ENCODE measurements around the gene EFCAB14. TPM values are rescaled to one million over a fixed set of nuclear protein-coding genes. Genes with fewer than 3 reads are reported as not detected.
A peak's percentile ranks its signal among the peaks of the same experiment; 100 is the strongest.

Gene EFCAB14
- total RNA-seq, 1 experiment from 2014 or later: 86.8 TPM

DNA sequence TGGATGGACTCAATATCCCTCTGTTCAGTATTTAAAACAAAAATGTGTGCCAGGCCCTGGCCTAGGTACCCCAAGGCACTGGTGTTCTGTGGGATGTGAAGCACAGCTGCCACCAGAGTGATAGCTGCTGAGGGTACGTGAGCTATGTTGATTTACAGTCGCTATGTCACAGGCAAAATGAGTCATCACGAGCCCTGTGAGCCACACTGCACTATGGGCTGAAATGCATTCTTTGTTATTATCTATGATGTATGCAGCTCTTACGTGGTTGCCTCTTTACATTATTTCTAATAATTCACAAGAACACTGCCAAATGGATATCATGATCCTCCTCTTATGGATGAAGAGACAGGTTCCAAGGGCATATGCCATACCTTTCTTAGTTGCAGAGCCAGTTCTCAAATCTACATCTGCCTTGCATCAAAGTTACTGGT is 45.1 kb downstream of the EFCAB14 start:
- H3K36me3 ChIP-seq (ENCODE audit: control insufficient read depth, insufficient read depth, low read length): peaks cover 20% of the 10 kb centered on the region
- BruUV-seq (replicated peaks): no TSS peak
- DNase-seq (ENCODE audit: low read depth, low spot score) (no peak), ATAC-seq (0 out of 2 replicates have a peak, but pooled peaks have one; percentile 31)
- TF ChIP-seq SIN3A (IDR thresholded peaks at IDR 0.05; ENCODE audit: borderline replicate concordance, insufficient read depth, low read depth, low read length) (no peak), REST (IDR thresholded peaks at IDR 0.05; ENCODE audit: insufficient read depth in 1 of 2, low read depth in 2 of 2, low read length in 1 of 2) (no peak), TCF7L2 (IDR thresholded peaks at IDR 0.05; ENCODE audit: low read depth, low read length) (no peak), POLR2AphosphoS5 (IDR thresholded peaks at IDR 0.05; ENCODE audit: low read depth, low read length) (no peak)
- TF ChIP-seq, protein P1, sequence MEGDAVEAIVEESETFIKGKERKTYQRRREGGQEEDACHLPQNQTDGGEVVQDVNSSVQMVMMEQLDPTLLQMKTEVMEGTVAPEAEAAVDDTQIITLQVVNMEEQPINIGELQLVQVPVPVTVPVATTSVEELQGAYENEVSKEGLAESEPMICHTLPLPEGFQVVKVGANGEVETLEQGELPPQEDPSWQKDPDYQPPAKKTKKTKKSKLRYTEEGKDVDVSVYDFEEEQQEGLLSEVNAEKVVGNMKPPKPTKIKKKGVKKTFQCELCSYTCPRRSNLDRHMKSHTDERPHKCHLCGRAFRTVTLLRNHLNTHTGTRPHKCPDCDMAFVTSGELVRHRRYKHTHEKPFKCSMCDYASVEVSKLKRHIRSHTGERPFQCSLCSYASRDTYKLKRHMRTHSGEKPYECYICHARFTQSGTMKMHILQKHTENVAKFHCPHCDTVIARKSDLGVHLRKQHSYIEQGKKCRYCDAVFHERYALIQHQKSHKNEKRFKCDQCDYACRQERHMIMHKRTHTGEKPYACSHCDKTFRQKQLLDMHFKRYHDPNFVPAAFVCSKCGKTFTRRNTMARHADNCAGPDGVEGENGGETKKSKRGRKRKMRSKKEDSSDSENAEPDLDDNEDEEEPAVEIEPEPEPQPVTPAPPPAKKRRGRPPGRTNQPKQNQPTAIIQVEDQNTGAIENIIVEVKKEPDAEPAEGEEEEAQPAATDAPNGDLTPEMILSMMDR (IDR thresholded peaks at IDR 0.05): no peak
- no peaks in the 10 kb centered on the region for H3K27me3 ChIP-seq (ENCODE audit: control insufficient read depth, insufficient read depth, low read length)
- ChIA-PET POLR2A (interaction anchor here (0.6 kb wide), 1 partner anchor 486 kb away, joined by 3 read pairs; no protein-coding TSS in a partner anchor), CTCF (no interaction called here)
- in situ Hi-C loops (cut with HindIII; ENCODE audit: low pct_unique_long_range_greater_than_20kb, low sequenced_read_pairs): no loop called here
- H3K4me3 ChIP-seq (ENCODE audit: low read depth in 2 of 2, low read length in 2 of 2): no peak overlapping the region
- intact Hi-C loops (cut with micrococcal nuclease; ENCODE audit: unreplicated experiment): no loop called here
- H3K9me3 ChIP-seq (ENCODE audit: control insufficient read depth, insufficient read depth, low read depth, low read length): no peaks in the 10 kb centered on the region
- no peaks in the 10 kb centered on the region; the same call in 1 of the 2 replicates for H3K4me1 ChIP-seq (ENCODE audit: control insufficient read depth, insufficient read depth, low read length)
- no peak overlapping the region for H3K27ac ChIP-seq (ENCODE audit: low read length)

DNA sequence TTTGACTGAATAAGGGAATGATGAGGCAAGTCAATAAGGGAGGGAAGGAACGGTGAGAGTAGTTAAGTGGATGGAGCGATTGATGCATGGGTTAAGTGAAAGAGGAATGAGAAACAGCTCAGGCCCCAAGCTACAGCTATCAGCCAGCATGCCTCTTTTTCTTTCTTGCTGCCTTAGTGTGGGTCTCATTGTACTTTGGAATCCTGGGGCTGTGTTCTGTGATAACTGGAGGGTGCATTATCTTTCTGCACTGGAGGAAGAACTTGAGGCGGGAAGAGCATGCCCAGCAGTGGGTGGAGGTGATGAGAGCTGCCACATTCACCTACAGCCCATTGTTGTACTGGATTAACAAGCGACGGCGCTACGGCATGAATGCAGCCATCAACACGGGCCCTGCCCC is 46.2 kb downstream of the EFCAB14 start:
- no peak overlapping the region for H3K27ac ChIP-seq (ENCODE audit: low read length)
- no peaks in the 10 kb centered on the region for H3K27me3 ChIP-seq (ENCODE audit: control insufficient read depth, insufficient read depth, low read length)
- ATAC-seq (no peak), DNase-seq (ENCODE audit: low read depth, low spot score) (no peak)
- in situ Hi-C loops (cut with HindIII; ENCODE audit: low pct_unique_long_range_greater_than_20kb, low sequenced_read_pairs): no loop called here
- no peaks in the 10 kb centered on the region for H3K9me3 ChIP-seq (ENCODE audit: control insufficient read depth, insufficient read depth, low read depth, low read length)
- BruUV-seq (replicated peaks): no TSS peak
- intact Hi-C loops (cut with micrococcal nuclease; ENCODE audit: unreplicated experiment): no loop called here
- peaks cover 3% of the 10 kb centered on the region; the same call in 1 of the 2 replicates for H3K4me1 ChIP-seq (ENCODE audit: control insufficient read depth, insufficient read depth, low read length)
- peaks cover 11% of the 10 kb centered on the region for H3K36me3 ChIP-seq (ENCODE audit: control insufficient read depth, insufficient read depth, low read length)
- TF ChIP-seq TCF7L2 (IDR thresholded peaks at IDR 0.05; ENCODE audit: low read depth, low read length) (no peak), REST (IDR thresholded peaks at IDR 0.05; ENCODE audit: insufficient read depth in 1 of 2, low read depth in 2 of 2, low read length in 1 of 2) (no peak)
- CTCF ChIA-PET: interaction anchor here (0.7 kb wide), 1 partner anchor 43 kb away, joined by 4 read pairs; no protein-coding TSS in a partner anchor
- no peak overlapping the region for H3K4me3 ChIP-seq (ENCODE audit: low read depth in 2 of 2, low read length in 2 of 2)
- POLR2A ChIA-PET: no interaction called here

Data from Panc1 (cell line).